T-helper 2 cell treated with Interferon-gamma antibody and Interleukin-4, amounts not matched to agents 5 μg/mL and 100 μg/mL, for 36 hours (primary cell): ENCODE results near the gene DDC.

Experiments
- DNase-seq: peaks from one replicate; pipeline ENCODE4 v3.0.0; 2021; ENCODE audit warnings: low spot score
- H3K27ac Mint-ChIP-seq: one replicate; pipeline ENCODE4 v1.8.0; 2021; ENCODE audit warnings: mild to moderate bottlenecking, mixed read lengths
- H3K27me3 Mint-ChIP-seq: one replicate; pipeline ENCODE4 v1.8.0; 2021; ENCODE audit warnings: low read depth, mixed read lengths
- H3K36me3 Mint-ChIP-seq: one replicate; pipeline ENCODE4 v1.8.0; 2021; ENCODE audit warnings: low read depth, mixed read lengths
- H3K4me1 Mint-ChIP-seq: one replicate; pipeline ENCODE4 v1.8.0; 2021; ENCODE audit warnings: low read depth, mixed read lengths
- H3K4me3 Mint-ChIP-seq: one replicate; pipeline ENCODE4 v1.8.0; 2022; ENCODE audit warnings: mild to moderate bottlenecking, moderate library complexity, mixed read lengths
- H3K9me3 Mint-ChIP-seq: one replicate; pipeline ENCODE4 v1.8.0; 2021; ENCODE audit warnings: mixed read lengths

DDC gene

DNA sequence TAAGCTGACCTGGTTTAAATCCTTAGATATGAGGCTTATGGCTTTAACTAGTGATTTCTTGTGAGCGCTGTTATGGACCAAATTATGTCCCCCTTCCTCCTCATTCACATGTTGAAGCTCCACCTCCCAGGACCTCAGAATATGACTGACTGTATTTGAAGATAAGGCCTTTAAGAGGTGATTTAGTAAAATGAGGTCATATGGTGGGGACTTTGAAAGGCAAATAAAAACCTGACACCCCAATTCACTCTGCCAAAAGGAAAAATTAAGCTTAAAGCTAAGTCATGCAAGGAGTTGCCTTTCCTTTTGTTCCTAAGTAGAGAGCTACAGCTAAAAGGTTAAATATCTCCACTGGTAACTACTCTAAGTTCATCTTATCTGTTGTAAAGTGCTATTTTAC, 78.7 kb downstream of the DDC start:
- H3K36me3 Mint-ChIP-seq = no peaks in the 10 kb centered on the region

DNA sequence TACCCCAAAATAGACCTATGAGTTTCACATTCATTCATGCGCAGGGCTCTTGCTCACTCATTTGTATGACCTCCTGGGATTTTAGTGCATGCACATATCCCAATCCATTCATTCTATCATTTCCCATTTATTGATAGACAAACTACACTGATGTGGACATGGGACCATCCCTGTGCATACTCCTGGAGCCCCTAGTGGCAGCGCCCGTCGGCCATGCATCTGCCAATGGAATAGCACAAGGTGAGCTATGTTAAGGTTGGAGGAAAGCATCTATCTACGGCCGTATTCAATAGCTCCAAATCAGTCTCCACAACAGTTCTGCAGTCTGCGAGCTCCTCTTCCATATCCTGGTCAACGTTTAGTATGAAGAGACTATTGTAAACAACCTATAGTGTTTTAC, 83.3 kb downstream of the DDC start:
- H3K4me1 Mint-ChIP-seq = no peaks in the 10 kb centered on the region

More for the DNA sequence above, 78.7 kb downstream of the DDC start:
- Mint-ChIP-seq H3K4me1 (no peaks in the 10 kb centered on the region), H3K27me3 (peaks cover 17% of the 10 kb centered on the region), H3K4me3 (no peak overlapping the region), H3K27ac (no peak overlapping the region), H3K9me3 (no peaks in the 10 kb centered on the region)
- no peak for DNase-seq

DNA sequence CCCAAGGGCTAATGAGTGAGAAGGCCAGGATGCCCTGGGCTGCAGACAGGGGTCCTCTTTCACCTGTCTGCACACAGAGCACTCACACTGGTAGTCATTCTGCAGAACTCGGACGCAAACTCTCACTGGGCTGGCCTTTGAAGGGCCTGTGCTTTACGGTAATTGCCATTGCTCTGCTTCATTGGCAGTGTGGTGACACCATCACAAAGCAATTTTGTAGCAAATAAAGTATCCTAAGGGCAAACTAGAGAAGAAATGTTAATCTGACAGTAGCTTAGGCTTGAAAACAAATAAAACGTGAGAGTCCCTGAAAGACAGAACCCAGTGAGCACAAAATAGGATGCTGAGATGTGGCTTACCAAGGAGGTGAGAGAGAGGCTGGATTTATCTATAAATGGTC, 84.4 kb downstream of the DDC start:
- H3K4me3 Mint-ChIP-seq = no peak overlapping the region
- H3K36me3 Mint-ChIP-seq = no peaks in the 10 kb centered on the region
- H3K9me3 Mint-ChIP-seq = no peaks in the 10 kb centered on the region
- DNase-seq = no peak
- H3K27ac Mint-ChIP-seq = no peak overlapping the region
- no peaks in the 10 kb centered on the region for H3K4me1 Mint-ChIP-seq
- peaks cover 9% of the 10 kb centered on the region for H3K27me3 Mint-ChIP-seq

More for the DNA sequence above, 83.3 kb downstream of the DDC start:
- DNase-seq = no peak
- Mint-ChIP-seq H3K27ac (no peak overlapping the region), H3K27me3 (peaks cover 12% of the 10 kb centered on the region), H3K9me3 (no peaks in the 10 kb centered on the region), H3K36me3 (no peaks in the 10 kb centered on the region), H3K4me3 (no peak overlapping the region)

DNA sequence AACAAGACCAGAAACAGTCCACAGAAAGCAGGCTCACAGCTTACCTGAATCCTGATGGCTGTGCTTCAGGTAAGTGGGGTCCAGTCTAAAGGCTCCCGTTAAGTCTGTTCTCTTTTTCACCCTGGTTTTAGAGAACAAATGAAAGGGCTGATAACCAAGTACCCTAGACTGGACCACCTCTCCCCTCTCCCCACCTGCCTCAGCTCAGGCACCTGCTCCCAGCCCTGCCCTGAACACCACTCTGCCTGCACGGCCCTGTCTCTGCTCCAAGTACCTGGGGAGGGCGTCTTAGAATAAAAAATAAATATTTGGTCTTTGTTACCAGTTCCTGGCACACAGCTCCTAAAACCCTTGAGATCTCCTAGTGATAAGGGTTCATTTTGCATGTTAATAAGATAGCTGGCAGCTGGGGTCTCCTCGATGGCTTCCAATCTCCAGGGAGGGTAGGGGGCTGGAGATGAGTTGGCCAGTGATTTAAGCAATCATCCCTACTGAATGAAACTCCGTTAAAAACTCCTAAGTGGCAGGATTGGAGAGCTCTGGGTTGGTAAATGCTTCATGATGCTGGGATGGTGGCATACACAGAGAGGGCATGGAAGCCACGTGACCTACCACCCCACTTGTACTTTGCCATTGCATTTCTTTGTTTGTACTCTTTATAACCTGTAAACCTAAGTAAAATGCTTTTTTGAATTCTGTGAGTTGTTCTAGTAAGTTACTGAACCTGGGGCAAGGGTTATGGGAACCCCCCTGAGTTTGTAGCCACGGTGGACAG, 85.3 kb downstream of the DDC start:
- no peak overlapping the region for H3K4me3 Mint-ChIP-seq
- H3K27me3 Mint-ChIP-seq = peaks cover 6% of the 10 kb centered on the region
- H3K27ac Mint-ChIP-seq = no peak overlapping the region

DNA sequence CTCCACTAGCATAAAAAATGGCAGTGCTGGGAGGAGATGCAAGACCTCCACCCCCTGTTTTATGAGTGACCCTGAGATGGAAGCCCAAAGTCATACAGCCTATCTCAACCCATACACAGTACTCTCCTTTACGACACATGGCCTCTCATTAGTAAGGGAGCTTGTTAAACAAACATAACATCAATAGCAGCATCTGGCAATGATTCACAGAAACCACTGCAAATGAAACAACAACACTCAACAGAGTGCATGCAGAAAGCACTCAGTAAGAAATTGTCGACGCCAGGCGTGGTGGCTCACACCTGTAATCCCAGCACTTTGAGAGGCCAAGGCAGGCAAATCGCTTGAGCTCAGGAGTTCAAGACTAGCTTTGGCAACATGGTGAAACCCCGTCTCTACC, 87.6 kb downstream of the DDC start:
- no peaks in the 10 kb centered on the region for H3K36me3 Mint-ChIP-seq
- no peak overlapping the region for H3K4me3 Mint-ChIP-seq
- DNase-seq = no peak
- no peak overlapping the region for H3K27ac Mint-ChIP-seq
- peaks cover 5% of the 10 kb centered on the region for H3K4me1 Mint-ChIP-seq
- H3K9me3 Mint-ChIP-seq = no peaks in the 10 kb centered on the region
- peaks cover 4% of the 10 kb centered on the region for H3K27me3 Mint-ChIP-seq

More for the DNA sequence above, 85.3 kb downstream of the DDC start:
- no peaks in the 10 kb centered on the region for H3K36me3 Mint-ChIP-seq
- no peak for DNase-seq
- H3K4me1 Mint-ChIP-seq = peaks cover 1% of the 10 kb centered on the region
- no peaks in the 10 kb centered on the region for H3K9me3 Mint-ChIP-seq

DNA sequence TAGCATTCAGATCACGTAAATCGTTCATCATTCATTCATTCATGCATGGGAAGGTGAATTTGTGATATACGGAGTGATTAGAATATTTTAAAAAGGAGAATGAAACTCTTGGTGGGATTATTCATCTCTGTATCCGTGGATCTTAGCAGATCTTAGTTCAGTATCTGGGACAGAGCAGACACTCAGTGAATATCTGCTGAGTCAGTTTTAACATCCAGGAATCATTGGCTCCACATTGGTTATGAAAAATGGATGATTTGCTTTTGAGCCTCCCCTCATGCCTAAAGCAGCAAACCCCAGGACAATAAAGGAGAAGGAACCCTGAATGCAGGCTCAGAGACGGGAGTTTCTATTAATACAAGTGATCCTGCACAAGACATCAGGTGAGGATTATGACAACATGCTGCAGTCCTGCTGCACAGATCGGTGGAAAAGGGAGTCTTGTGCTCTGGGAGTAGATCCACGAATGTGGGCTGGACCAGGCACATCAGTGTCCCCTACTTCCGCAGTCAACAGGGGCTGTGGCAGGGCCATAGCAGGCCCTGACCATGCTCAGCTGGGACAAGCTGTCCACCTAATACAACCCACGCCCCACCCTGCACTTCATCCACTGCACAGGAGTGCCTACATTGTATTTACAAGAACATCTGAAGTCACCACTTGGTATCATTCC, 88.1 kb downstream of the DDC start:
- H3K36me3 Mint-ChIP-seq = no peaks in the 10 kb centered on the region
- no peak overlapping the region for H3K27ac Mint-ChIP-seq
- no peaks in the 10 kb centered on the region for H3K9me3 Mint-ChIP-seq
- H3K27me3 Mint-ChIP-seq = peaks cover 4% of the 10 kb centered on the region
- H3K4me3 Mint-ChIP-seq = no peak overlapping the region
- peaks cover 5% of the 10 kb centered on the region for H3K4me1 Mint-ChIP-seq
- DNase-seq = no peak

DNA sequence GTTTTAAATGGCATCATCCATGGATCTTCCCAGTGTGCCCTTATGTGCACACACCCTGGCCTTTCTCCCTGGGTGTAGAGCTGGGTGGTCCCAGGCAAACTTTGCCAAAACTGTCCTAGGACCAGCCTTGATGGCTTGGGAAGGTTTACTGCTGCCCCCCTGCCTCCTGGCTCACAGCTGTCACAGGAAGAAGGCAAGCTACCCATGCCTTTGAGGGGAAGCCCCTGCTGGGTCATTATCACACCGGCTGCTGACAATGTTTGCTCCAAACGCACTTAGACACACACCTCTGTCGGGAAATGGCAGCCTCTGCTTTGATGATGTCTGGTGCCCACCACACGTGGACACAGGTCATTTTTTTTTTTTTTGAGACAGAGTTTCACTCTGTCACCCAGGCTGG, 89.9 kb downstream of the DDC start:
- H3K27me3 Mint-ChIP-seq = peaks cover 4% of the 10 kb centered on the region
- no peak overlapping the region for H3K4me3 Mint-ChIP-seq
- no peaks in the 10 kb centered on the region for H3K9me3 Mint-ChIP-seq
- no peaks in the 10 kb centered on the region for H3K36me3 Mint-ChIP-seq
- DNase-seq = no peak
- H3K4me1 Mint-ChIP-seq = peaks cover 5% of the 10 kb centered on the region
- H3K27ac Mint-ChIP-seq = no peak overlapping the region

DNA sequence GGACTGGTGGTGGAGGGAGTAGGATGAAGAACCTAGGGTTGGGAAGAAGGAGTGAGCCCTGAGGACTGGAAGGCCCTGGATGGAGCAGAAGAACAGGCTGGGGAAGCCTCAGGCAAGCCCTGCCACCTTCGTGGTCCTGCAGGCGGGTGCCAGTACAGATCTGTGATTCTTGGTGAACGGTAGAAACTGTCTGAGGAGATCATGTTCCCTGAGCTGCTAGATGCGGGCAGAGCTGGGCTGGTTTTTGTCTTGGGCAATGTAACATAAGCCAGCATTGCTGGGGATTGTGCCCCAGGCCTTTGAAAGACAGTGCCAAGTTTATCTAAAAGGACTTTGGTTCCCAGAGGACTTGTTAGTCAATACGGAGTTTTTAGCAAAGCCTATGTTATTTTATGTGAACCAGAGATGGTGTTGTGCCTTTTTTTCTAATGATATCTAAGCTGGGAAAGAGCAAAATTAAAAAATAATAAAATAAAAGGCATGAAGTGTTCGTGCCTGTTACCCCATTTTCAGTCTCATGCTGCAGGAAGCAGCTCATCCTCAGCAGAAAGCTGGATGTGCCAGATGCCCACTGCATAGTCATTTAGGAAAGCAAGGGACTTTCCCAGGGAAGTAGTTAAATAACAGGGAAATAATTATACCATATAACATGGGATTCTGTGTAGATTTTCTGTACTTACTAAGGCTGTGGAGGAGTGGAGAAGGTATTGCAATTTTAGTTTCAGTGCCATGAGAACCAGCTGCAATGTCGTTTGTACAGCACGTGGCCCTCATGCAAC, 90.6 kb downstream of the DDC start:
- no peak for DNase-seq
- Mint-ChIP-seq H3K4me3 (no peak overlapping the region), H3K27ac (no peak overlapping the region), H3K27me3 (peaks cover 4% of the 10 kb centered on the region), H3K4me1 (peaks cover 5% of the 10 kb centered on the region), H3K36me3 (no peaks in the 10 kb centered on the region), H3K9me3 (no peaks in the 10 kb centered on the region)

DNA sequence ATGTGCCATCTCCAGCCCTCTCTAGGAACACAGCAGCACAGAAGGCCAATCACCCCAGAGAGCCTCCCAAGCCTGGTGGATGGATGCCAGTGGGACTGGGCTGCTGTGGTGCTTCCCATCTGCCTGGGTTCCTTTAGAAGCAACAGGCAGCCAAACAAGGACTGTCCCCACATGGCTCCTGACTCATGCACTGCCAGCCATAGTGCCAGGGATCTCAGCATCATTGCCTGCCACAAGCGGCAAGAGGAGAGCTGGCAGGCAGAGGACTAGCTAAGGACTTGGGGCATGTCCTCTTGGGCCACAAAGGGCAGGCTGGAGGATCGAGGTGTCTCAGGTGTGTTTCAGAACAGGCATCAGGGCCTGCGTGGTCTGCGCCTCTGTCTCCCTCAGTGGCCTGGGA, 91.7 kb downstream of the DDC start:
- H3K9me3 Mint-ChIP-seq = no peaks in the 10 kb centered on the region
- H3K36me3 Mint-ChIP-seq = no peaks in the 10 kb centered on the region
- peaks cover 5% of the 10 kb centered on the region for H3K4me1 Mint-ChIP-seq
- H3K27me3 Mint-ChIP-seq = peaks cover 2% of the 10 kb centered on the region
- no peak overlapping the region for H3K4me3 Mint-ChIP-seq
- H3K27ac Mint-ChIP-seq = no peak overlapping the region
- no peak for DNase-seq

DNA sequence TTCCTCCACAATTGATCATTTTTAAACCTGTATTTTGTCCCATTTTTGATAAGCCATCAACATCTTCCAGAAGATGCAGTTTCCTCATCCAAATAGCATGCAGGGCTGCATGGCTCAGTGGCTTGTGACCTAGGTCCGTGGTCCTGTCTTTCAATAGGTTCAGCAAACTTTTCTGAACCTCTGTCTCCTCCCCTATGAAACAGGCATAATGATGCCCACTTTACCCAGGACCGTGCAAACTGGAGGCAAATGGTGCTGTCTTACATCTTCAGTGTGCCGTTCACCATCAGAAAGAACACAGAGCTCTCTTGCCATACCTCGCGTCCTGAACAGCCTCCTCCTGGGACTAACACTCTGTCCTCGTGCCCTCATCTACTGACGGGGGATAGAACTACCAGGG, 92.8 kb downstream of the DDC start:
- Mint-ChIP-seq H3K4me3 (no peak overlapping the region), H3K27ac (no peak overlapping the region), H3K36me3 (no peaks in the 10 kb centered on the region), H3K9me3 (no peaks in the 10 kb centered on the region), H3K4me1 (peaks cover 8% of the 10 kb centered on the region), H3K27me3 (peaks cover 2% of the 10 kb centered on the region)
- DNase-seq = no peak

DNA sequence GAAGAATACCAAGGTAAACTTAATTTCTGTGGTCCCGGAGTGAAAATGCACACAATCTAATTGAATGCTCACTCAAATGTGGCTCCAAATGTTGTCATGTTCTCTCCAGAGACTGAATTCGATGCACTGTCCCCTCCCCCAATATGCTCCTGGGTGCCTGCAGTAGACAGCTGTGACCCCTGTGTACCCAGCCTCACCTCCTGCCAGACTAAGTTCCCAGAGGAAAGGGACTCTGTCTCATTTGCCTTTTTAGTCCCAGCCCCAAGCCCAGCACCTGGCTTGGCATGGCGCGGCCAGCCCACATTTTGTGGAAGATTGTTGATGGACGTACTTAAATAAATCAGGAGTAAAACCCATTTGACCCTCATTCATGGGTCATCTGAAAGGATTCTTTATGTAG, 93.2 kb downstream of the DDC start:
- DNase-seq = no peak
- Mint-ChIP-seq H3K4me1 (peaks cover 10% of the 10 kb centered on the region), H3K27me3 (peaks cover 2% of the 10 kb centered on the region), H3K4me3 (no peak overlapping the region), H3K36me3 (no peaks in the 10 kb centered on the region), H3K9me3 (no peaks in the 10 kb centered on the region), H3K27ac (no peak overlapping the region)

DNA sequence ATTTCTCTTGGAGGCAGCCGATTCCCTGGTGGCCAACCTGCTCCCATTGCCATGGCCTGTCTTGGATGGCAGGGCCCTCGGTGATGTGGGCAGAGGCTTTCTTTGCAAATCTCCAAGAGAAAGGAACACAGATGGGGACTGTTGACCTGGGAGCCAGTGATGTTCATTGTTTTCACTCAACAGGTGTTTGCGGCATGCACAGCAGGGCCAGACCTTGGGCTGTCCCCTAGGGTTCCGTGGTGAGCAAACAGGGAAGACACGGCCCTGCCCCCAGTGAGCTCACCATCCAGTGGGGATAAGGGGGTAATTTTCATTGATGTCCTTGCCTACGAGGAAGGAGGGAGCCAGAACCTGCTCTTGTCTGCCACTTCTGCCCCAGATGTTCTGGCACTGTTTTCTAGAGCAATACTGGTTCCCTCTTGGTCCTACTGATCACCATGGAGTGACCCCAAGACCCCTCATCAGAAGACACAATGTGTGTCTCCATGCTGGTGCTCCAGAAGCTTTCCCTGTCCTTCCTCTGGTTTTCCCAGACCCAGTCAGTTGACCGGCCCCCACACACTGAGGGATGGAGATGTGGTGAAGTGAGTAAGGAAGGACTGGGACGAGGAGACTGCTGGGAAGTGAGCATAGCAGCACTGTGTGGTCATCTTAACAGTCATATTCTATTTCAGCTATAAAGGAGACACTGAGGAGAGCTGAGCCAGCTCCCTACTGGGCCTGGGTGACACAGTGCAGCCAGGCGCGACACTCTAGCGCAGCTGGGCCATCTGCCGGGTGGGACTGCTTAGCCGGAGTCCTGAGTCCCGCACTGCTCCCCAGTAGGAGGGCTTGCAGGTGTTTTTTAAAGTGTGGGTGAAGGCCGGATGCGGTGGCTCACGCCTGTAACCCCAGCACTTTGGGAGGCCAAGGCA, 94.7 kb downstream of the DDC start:
- H3K4me3 Mint-ChIP-seq = no peak overlapping the region
- H3K4me1 Mint-ChIP-seq = peaks cover 10% of the 10 kb centered on the region
- DNase-seq = no peak
- H3K36me3 Mint-ChIP-seq = no peaks in the 10 kb centered on the region
- peaks cover 2% of the 10 kb centered on the region for H3K27me3 Mint-ChIP-seq
- H3K27ac Mint-ChIP-seq = no peak overlapping the region
- no peaks in the 10 kb centered on the region for H3K9me3 Mint-ChIP-seq

DNA sequence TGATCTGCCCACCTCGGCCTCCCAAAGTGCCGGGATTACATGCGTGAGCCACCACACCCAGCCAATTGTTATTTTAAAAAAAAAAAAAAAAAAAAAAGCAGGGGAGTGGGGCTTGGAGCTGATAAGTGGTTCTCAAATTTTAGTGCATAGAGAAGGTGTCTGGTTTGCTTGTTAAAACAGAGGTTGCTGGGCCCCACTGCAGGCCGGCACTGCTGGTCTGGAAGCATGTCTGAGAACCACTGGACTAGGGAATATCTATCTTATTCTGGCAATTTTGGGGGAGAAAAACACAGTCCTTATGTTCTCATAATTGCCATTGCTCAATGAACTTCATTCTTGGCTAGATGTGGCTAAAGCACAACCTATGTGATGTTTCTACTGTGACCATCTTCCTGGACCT, 96.0 kb downstream of the DDC start:
- peaks cover 5% of the 10 kb centered on the region for H3K4me1 Mint-ChIP-seq
- H3K4me3 Mint-ChIP-seq = no peak overlapping the region
- H3K27ac Mint-ChIP-seq = no peak overlapping the region
- H3K36me3 Mint-ChIP-seq = no peaks in the 10 kb centered on the region
- peaks cover 2% of the 10 kb centered on the region for H3K27me3 Mint-ChIP-seq
- no peaks in the 10 kb centered on the region for H3K9me3 Mint-ChIP-seq
- no peak for DNase-seq
